Activated CD4-positive, CD25-positive, alpha-beta regulatory T cell treated with anti-CD3 and anti-CD28 coated beads, Interleukin-2, amount 50 U/mL, for 16 hours (primary cell): ENCODE measurements around the gene DAB2IP.
"Not testable (repeated sequence)": the region's sequence is repeated elsewhere in the genome, so short reads cannot be mapped to it uniquely, and the experiment has no call there.

Source experiments
- DNase-seq: peaks from one replicate; pipeline ENCODE4 v3.0.0-alpha.2; 2020; ENCODE audit warnings: low read depth, low spot score

Gene DAB2IP

GRCh38 chr9:121725008-121725775, 73.8 kb downstream of the DAB2IP start:
- no peak for DNase-seq

DNA sequence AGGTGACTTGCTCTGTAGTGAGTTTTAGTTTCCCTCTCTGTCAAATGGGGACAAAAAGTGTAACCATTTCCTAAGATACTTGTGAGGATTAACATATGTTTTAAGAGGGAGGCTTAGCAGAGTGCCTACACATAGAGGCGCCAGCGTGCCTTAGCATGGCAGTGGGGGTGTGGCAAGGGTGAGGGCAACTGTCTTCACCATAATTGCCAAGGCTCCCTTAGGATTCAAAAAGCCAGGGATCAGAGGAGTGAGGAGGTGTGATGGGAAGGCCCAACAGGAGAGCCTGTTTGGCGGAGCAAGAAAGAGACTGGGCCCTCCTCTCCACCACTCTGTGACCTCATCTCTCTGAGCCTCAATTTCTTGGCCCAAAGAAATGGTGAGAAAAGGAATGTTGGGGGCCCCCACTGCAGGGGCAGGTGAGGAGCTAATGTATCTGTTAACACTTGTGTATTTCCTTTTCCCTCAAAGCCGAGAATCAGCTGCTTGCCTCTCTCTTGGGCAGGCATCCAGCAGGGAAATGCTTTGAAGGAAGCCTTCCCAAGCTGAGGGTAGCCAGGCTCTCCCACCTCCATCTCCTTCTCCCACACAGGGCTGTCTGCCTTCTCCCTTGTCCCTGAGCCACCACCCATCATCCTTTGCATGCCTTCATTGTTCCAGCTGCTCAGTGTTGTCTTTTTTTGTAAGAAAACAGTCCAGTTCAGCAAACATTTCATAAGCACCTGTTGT, 76.0 kb downstream of the DAB2IP start:
- DNase-seq: no peak

- no peak for DNase-seq
Observed at GRCh38 chr9:121728916-121729315, 77.5 kb downstream of the DAB2IP start.

DNA sequence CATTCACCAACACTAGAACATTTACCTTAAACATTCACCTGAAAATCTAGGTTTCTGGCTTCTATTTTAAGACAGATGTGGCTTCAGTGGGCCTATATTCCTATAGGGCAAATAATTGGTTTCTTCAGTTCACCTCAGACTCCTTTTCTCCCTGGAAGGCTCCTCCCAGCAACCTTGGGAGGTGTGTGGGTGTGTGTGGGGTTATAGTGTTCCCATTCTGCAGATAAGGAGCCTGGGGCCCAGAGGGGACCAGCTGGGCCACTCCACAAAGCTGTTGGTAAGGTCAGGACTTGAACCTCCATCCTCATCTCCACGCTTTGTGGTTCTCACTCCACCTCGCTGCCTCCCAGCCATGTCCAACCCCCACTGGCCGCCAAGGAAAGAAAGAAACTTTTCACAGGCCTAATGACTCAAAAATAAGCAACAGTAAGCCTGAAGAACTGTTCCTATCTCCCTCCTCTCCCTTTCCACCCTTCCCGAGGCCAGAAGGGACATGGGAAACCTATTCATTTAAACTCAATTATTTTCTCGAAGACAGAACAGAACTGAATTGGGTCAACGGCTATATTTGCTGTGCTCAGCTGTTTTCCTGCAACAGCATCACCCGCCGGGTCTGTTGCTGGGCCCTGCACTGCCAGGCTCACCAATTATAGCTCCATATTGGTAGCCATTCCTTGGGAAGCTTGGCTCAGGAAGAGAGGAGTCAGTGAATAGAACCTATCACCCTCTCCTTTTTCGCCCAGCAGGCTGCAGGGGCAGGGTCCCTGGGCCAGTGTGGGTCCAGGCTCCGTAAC, 78.5 kb downstream of the DAB2IP start:
- DNase-seq: no peak

- DNase-seq: no peak
Observed at GRCh38 chr9:121731090-121731489, 79.7 kb downstream of the DAB2IP start.

DNA sequence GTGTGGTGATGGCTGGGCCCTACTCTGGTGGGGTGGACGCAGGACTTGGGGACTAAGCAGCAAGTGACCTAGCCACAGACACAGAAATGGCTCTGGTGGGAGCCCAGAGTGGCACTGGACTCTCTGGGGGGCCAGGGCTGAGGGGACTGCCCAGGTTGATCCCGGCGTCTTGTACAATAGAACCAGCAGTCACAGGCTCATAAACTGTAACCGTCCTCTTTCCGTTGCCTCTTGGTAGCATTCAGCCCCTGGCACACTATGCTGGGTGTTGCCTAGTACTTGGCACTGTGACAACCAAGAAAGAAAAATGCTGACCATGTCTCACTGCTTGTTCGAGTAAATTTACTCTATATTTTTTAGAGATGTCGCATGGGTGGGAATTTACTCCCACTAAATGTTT, 80.5 kb downstream of the DAB2IP start:
- no peak for DNase-seq

- DNase-seq: no peak
Observed at GRCh38 chr9:121732389-121732788, 81.0 kb downstream of the DAB2IP start.

GRCh38 chr9:121732886-121733285, 81.5 kb downstream of the DAB2IP start:
- DNase-seq: no peak

DNA sequence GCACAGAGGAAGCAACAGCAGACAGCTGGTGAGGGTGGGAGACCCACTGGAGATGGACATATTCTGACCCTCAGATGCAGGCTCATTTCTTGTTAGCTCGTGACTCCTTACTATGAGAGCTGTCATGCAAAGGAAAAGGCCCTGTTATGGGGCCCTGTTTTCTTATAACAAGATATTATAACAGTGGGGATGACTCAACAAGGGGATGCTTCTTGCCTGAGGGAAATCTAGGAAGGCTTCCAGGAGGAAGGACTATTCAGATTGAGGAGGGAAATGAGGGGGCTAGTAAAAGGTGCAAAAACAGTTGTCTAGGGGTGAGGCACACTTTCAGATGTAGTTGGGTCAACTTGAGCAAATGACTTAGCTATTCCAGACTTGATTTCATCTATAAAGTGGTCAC, 83.0 kb downstream of the DAB2IP start:
- DNase-seq: no peak

GRCh38 chr9:121735065-121735792, 83.8 kb downstream of the DAB2IP start:
- DNase-seq: no peak

DNA sequence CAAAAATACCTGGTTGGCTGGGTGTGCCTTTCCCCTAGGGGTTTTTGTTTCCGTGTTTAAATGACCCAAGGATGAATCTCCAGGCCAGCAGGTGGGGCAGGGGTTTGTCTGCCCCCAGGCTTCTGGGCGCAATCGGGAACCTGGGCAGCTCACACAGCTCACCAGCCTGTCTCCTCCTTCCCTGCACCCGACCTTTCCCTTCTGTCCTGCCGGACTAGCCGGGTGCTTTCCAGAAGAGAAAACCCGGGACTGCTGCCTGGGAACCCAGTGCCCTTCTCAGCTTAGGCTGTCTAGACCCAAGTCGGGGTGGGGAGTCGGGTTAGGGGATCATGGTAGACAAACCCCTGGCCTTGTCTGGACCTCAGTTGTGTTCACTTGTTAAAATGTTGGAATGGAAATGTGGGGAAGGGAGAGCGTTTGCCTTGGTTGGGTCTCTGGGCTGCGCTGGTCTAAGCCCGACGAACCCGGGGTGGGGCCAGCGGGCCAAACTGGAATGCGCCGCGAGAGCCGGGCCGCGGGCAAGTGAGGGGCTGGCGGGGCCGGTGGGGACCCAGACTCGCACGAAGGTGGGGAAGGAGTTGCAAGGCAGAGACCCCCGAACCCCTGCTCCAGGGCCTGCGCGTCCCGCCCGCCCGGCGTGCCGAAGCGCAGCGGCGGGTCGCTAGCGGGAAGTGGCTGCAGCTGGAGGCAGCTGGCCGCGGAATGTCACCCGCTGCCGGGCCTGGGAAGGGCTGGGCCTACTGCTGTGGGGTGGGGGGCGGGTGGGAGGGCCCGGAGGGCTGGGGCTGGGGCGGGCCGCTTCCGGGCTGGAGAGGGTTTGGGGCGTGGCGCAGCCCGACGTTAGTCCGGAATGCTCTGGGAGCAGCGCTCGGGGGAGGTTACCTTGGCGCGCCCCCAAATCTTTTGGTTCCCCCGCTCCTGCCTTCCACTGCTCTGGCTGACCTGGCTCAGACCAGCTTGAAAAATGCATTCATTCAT, 84.6 kb downstream of the DAB2IP start:
- no peak for DNase-seq

- DNase-seq: no peak
Observed at GRCh38 chr9:121736934-121737462, 85.6 kb downstream of the DAB2IP start.

DNA sequence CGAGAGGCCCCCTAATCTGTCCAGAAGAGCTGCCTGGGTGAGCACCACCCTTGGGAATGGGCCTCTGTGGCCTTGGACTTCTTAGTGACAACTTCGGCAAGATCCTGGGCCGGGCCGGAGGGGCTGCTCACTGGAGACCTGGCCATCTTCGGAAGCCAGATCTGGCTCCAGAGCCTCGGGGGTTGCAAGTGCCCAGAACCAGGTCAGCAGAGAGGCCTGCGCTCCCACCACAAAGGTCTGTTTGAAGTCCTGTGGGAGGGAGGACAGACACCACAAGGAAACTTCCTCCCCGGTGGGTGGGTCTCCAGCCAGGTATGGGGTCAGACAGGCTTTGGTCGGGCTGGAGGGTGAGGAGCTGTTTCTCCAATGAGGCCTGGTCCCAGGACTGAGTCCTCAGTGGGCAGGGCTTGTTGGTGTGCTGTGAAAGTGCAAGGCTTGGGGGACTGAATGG, 86.1 kb downstream of the DAB2IP start:
- DNase-seq: no peak

- DNase-seq: no peak
Observed at GRCh38 chr9:121738411-121738810, 87.0 kb downstream of the DAB2IP start.

DNA sequence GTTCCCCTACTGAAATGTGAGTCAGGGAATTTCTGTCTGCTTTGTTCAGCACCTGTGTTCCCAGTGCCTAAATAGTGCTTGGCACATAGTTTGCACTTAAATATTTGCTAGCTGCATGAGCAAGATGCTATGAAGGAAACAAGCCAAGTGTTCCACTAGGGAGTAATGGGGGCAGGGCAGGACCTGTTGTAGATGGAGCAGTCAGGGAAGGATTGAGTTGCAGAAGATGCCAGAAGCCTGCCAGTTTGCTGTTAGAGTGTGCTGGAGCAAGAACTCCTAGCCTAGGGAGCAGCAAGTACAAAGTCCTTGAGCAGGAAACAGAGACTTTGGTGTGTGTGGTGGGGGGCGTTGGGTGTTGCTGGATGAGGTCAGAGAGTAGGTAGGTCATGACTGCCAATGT, 87.5 kb downstream of the DAB2IP start:
- DNase-seq: no peak

- DNase-seq: no peak
Observed at GRCh38 chr9:121739971-121740370, 88.5 kb downstream of the DAB2IP start.

- DNase-seq: no peak
Observed at GRCh38 chr9:121741228-121741918, 89.9 kb downstream of the DAB2IP start.

DNA sequence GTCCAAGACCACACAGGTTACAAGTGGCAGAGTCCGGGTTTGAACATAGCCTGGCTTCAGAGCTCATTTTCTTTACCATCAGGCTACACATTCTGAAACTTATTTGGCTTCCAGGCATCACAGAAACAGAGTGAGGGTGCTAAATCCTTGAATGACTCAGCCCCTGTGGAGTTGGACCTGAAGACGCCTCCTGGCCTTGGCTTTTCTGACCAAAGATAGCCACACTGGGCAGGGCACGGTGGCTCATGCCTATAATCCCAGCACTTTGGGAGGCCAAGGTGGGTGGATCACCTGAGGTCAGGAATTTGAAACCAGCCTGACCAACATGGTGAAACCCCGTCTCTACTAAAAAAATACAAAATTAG, 90.5 kb downstream of the DAB2IP start:
- DNase-seq: not testable (repeated sequence)

DNA sequence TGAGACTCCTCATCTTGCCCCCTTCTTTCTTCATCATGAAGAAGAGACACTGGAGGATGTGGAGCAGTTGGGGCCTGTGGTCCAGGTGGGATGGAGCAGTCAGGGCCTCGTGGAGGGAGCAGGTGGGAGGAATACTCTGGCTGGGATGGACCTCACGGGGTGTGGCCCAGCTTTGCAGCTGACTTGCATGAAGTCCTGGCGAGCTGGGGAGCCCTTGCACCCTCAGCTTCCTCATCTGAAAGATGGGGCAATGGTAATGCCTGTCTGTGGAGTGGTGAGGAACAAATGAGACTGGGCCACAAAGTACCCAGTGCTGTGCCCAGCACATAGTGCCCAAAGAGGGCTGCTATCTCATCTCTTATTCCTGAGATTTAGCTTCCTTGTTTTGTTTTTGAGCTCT, 91.5 kb downstream of the DAB2IP start:
- DNase-seq: no peak
